ENCODE measurements around the gene ODR4. TPM values are rescaled to one million over a fixed set of nuclear protein-coding genes. Genes with fewer than 3 reads are reported as not detected.
"Not testable (repeated sequence)": the region's sequence is repeated elsewhere in the genome, so short reads cannot be mapped to it uniquely, and the experiment has no call there.

Gene ODR4
- total and polyA plus RNA-seq, 7 experiments from 2014 or later, result 5.3 to 19.6 (median 14.6) TPM

- H3K4me3 ChIP-seq (ENCODE audit: low read length); H3K9me3 Mint-ChIP-seq; CTCF ChIA-PET; H3K4me1 ChIP-seq (ENCODE audit: control insufficient read depth in 2 of 2, insufficient read depth in 2 of 2, low read length in 2 of 2); H3K9me3 ChIP-seq (ENCODE audit: control insufficient read depth in 2 of 3, low read length in 3 of 3); H3K36me3 ChIP-seq (ENCODE audit: control insufficient read depth in 2 of 3, insufficient read depth in 3 of 3, low read length in 3 of 3); intact Hi-C loops (cut with micrococcal nuclease); H3K27ac ChIP-seq (ENCODE audit: low read depth, low read length); H3K27ac Mint-ChIP-seq; H3K4me3 Mint-ChIP-seq; H3K27me3 ChIP-seq (ENCODE audit: control insufficient read depth in 2 of 2, insufficient read depth in 2 of 2, low read length in 2 of 2); H3K4me1 Mint-ChIP-seq; ATAC-seq; H3K36me3 Mint-ChIP-seq; DNase-seq; POLR2A ChIA-PET: not testable (repeated sequence)
- peaks cover 0 to 26% (median 5%) of the 10 kb centered on the region in 5 donors for H3K27me3 Mint-ChIP-seq
These were observed 89.9 kb downstream of the ODR4 start for GRCh38 chr1:186465491-186465890.

- no peak for ATAC-seq
- no peak overlapping the region for H3K27ac ChIP-seq (ENCODE audit: low read depth, low read length)
- ChIA-PET CTCF (no interaction called here), POLR2A (no interaction called here)
- Mint-ChIP-seq H3K27me3 (peaks cover 0 to 26% (median 5%) of the 10 kb centered on the region in 5 donors), H3K4me3 (no peak overlapping the region), H3K4me1 (no peaks in the 10 kb centered on the region), H3K27ac (no peak overlapping the region), H3K9me3 (peaks cover 0 to 4% (median 0%) of the 10 kb centered on the region in 11 donors), H3K36me3 (peaks cover 0 to 4% (median 0%) of the 10 kb centered on the region in 5 donors)
- intact Hi-C loops (cut with micrococcal nuclease), result no loop called here
- H3K4me3 ChIP-seq (ENCODE audit: low read length), result no peak overlapping the region
- H3K36me3 ChIP-seq (ENCODE audit: control insufficient read depth in 2 of 3, insufficient read depth in 3 of 3, low read length in 3 of 3), result no peaks in the 10 kb centered on the region
- H3K27me3 ChIP-seq (ENCODE audit: control insufficient read depth in 2 of 2, insufficient read depth in 2 of 2, low read length in 2 of 2), result no peaks in the 10 kb centered on the region
- no peaks in the 10 kb centered on the region for H3K4me1 ChIP-seq (ENCODE audit: control insufficient read depth in 2 of 2, insufficient read depth in 2 of 2, low read length in 2 of 2)
- no peaks in the 10 kb centered on the region for H3K9me3 ChIP-seq (ENCODE audit: control insufficient read depth in 2 of 3, low read length in 3 of 3)
- DNase-seq, result no peak
These were observed 90.3 kb downstream of the ODR4 start for GRCh38 chr1:186465946-186466345.

Other genes with a start within 250 kb of the ODR4 start
- 1 to 10 TPM in 1 of 5 experiments, under 1 TPM in 4; 0.13 to 8.9 (median 0.24) TPM for gene PRG4, start 79.6 kb upstream of the ODR4 start, total RNA-seq
- gene PRG4, start 79.6 kb upstream of the ODR4 start, polyA plus RNA-seq, result under 1 TPM; 0.16 to 0.33 TPM
- 100 to 1,000 TPM; 118 to 195 (median 158) TPM for gene TPR, start 585 bp upstream of the ODR4 start, total RNA-seq
- gene TPR, start 585 bp upstream of the ODR4 start, polyA plus RNA-seq, result 10 to 100 TPM; 40.3 to 76.2 TPM
- gene PDC, start 85.3 kb downstream of the ODR4 start, total RNA-seq, result not detected
- not detected for gene PDC, start 85.3 kb downstream of the ODR4 start, polyA plus RNA-seq

All from naive thymus-derived CD4-positive, alpha-beta T cell (primary cell).